HEK293T (cell line): Measurements from ENCODE around the gene RAD23A.

Experiments used
- CTCF ChIA-PET: fragments of 350-600 bp; formaldehyde crosslinking; extraction: SDS; loops from one replicate; lab custom pipeline; 2021; ENCODE audit warnings: antibody characterized with exemption, inconsistent platforms; lab: Yijun Ruan, JAX
- POLR2A ChIA-PET: fragments of 350-600 bp; formaldehyde crosslinking; extraction: SDS; loops from one replicate; lab custom pipeline; 2020; ENCODE audit warnings: antibody characterized with exemption, inconsistent platforms; lab: Yijun Ruan, JAX
- DNase-seq: peaks from one replicate; pipeline ENCODE4 v3.0.0; 2012; ENCODE audit warnings: mixed read lengths; ENCODE audit errors: extremely low spot score
- ARNT ChIP-seq: fragments of 450-650 bp; IDR thresholded peaks from 2 replicates; pipeline ENCODE4 v1.6.1; 2017; ENCODE audit warnings: mild to moderate bottlenecking
- BHLHE40 ChIP-seq: fragments of 450-650 bp; IDR thresholded peaks from 2 replicates; pipeline ENCODE4 v1.6.1; 2016; ENCODE audit warnings: mild to moderate bottlenecking, moderate library complexity, borderline replicate concordance
- CTBP1 ChIP-seq: fragments of 450-650 bp; IDR thresholded peaks from 2 replicates; pipeline ENCODE4 v1.6.1; 2016; ENCODE audit warnings: borderline replicate concordance
- ELF4 ChIP-seq: fragments of 450-650 bp; IDR thresholded peaks from 2 replicates; pipeline ENCODE4 v1.6.1; 2017; ENCODE audit warnings: antibody characterized with exemption
- FOXA1 ChIP-seq: fragments of 450-650 bp; IDR thresholded peaks from 2 replicates; pipeline ENCODE4 v1.6.1; 2016; ENCODE audit warnings: mild to moderate bottlenecking
- FOXK2 ChIP-seq: fragments of 450-650 bp; IDR thresholded peaks from 2 replicates; pipeline ENCODE4 v1.6.1; 2016; ENCODE audit warnings: mild to moderate bottlenecking
- FOXM1 ChIP-seq: fragments of 450-650 bp; IDR thresholded peaks from 2 replicates; pipeline ENCODE4 v1.6.1; 2017; ENCODE audit warnings: mild to moderate bottlenecking, borderline replicate concordance
- HDGF ChIP-seq: fragments of 450-650 bp; IDR thresholded peaks from 2 replicates; pipeline ENCODE4 v1.6.1; 2017; ENCODE audit warnings: antibody characterized with exemption, borderline replicate concordance
- L3MBTL2 ChIP-seq: fragments of 450-650 bp; conservative IDR thresholded peaks from 2 replicates; pipeline ENCODE4 v1.6.1; 2016; ENCODE audit warnings: mild to moderate bottlenecking
- LEF1 ChIP-seq: fragments of 450-650 bp; IDR thresholded peaks from 2 replicates; pipeline ENCODE4 v1.6.1; 2017; ENCODE audit warnings: mild to moderate bottlenecking, borderline replicate concordance
- NFRKB ChIP-seq: fragments of 450-650 bp; IDR thresholded peaks from 2 replicates; pipeline ENCODE4 v1.6.1; 2016; ENCODE audit warnings: mild to moderate bottlenecking, moderate library complexity
- SP1 ChIP-seq: fragments of 450-650 bp; IDR thresholded peaks from 2 replicates; pipeline ENCODE4 v1.6.1; 2017
- SUZ12 ChIP-seq: fragments of 450-650 bp; IDR thresholded peaks from 2 replicates; pipeline ENCODE4 v1.6.1; 2016; ENCODE audit warnings: mild to moderate bottlenecking
- TARDBP ChIP-seq: fragments of 450-650 bp; IDR thresholded peaks from 2 replicates; pipeline ENCODE4 v1.6.1; 2016
- ZNF384 ChIP-seq: fragments of 450-650 bp; IDR thresholded peaks from 2 replicates; pipeline ENCODE4 v1.6.1; 2016
- TF ChIP-seq, protein P1 (sequence below): fragments of 450-650 bp; IDR thresholded peaks from 2 replicates; pipeline ENCODE4 v1.6.1; 2016

Gene RAD23A

GRCh38 chr19:12940897-12941296 lies 4.8 kb upstream of the RAD23A start:
- TF ChIP-seq FOXK2 (no peak), FOXA1 (no peak), L3MBTL2 (no peak)
- POLR2A ChIA-PET, result no interaction called here

DNA sequence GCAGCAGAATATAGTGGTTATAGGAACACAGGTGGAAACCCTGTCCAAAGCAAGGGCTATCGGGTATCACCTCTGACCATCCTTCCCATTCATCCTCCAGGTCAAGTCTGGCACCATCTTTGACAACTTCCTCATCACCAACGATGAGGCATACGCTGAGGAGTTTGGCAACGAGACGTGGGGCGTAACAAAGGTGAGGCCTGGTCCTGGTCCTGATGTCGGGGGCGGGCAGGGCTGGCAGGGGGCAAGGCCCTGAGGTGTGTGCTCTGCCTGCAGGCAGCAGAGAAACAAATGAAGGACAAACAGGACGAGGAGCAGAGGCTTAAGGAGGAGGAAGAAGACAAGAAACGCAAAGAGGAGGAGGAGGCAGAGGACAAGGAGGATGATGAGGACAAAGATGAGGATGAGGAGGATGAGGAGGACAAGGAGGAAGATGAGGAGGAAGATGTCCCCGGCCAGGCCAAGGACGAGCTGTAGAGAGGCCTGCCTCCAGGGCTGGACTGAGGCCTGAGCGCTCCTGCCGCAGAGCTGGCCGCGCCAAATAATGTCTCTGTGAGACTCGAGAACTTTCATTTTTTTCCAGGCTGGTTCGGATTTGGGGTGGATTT lies 2.1 kb upstream of the RAD23A start:
- ChIA-PET POLR2A (interaction anchor here (1.1 kb wide), 1 partner anchor 11 kb away, joined by 4 read pairs; no protein-coding TSS in a partner anchor), CTCF (no interaction called here)
- no peak for DNase-seq
- TF ChIP-seq ZNF384, result no peak
- no peak for TF ChIP-seq ELF4
- no peak for TF ChIP-seq HDGF
- no peak for TF ChIP-seq TARDBP
- no peak for TF ChIP-seq SP1
- no peak for TF ChIP-seq NFRKB
- TF ChIP-seq FOXA1, result no peak
- TF ChIP-seq FOXM1, result no peak
- no peak for TF ChIP-seq CTBP1
- no peak for TF ChIP-seq LEF1
- no peak for TF ChIP-seq L3MBTL2
- no peak for TF ChIP-seq ARNT
- no peak for TF ChIP-seq SUZ12
- TF ChIP-seq, protein P1, sequence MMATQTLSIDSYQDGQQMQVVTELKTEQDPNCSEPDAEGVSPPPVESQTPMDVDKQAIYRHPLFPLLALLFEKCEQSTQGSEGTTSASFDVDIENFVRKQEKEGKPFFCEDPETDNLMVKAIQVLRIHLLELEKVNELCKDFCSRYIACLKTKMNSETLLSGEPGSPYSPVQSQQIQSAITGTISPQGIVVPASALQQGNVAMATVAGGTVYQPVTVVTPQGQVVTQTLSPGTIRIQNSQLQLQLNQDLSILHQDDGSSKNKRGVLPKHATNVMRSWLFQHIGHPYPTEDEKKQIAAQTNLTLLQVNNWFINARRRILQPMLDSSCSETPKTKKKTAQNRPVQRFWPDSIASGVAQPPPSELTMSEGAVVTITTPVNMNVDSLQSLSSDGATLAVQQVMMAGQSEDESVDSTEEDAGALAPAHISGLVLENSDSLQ, result no peak
- TF ChIP-seq BHLHE40, result no peak

More at GRCh38 chr19:12940897-12941296, 4.8 kb upstream of the RAD23A start:
- CTCF ChIA-PET, result no interaction called here
- DNase-seq, result no peak

- TF ChIP-seq, protein P1, result no peak
- no peak for TF ChIP-seq ELF4
- no peak for TF ChIP-seq NFRKB
- TF ChIP-seq CTBP1, result no peak
- TF ChIP-seq ZNF384, result no peak
- TF ChIP-seq FOXM1, result no peak
- no peak for TF ChIP-seq FOXK2
- TF ChIP-seq FOXA1, result no peak
- no peak for TF ChIP-seq SP1
- TF ChIP-seq LEF1, result no peak
- no peak for TF ChIP-seq SUZ12
- TF ChIP-seq ARNT, result no peak
- TF ChIP-seq BHLHE40, result no peak
- TF ChIP-seq L3MBTL2, result no peak
- no peak for DNase-seq
- CTCF ChIA-PET, result no interaction called here
- POLR2A ChIA-PET, result interaction anchor here (0.6 to 1.1 kb wide), 2 partner anchors 12 to 111 kb away, joined by 3 to 4 read pairs; no protein-coding TSS in a partner anchor
These were observed 1.5 kb upstream of the RAD23A start for GRCh38 chr19:12944104-12944674.

GRCh38 chr19:12946092-12946721 lies 545 bp downstream of the RAD23A start:
- TF ChIP-seq SUZ12 (no peak), HDGF (no peak), NFRKB (no peak), CTBP1 (no peak), BHLHE40 (no peak)
- POLR2A ChIA-PET, result interaction anchor here (0.6 to 1.5 kb wide), 14 partner anchors 8 to 230 kb away, joined by 3 to 13 read pairs (median 3); partner anchors contain the start of genes CALR, FARSA, GCDH and RTBDN
- CTCF ChIA-PET, result no interaction called here
- peak; percentile 71 for DNase-seq

DNA sequence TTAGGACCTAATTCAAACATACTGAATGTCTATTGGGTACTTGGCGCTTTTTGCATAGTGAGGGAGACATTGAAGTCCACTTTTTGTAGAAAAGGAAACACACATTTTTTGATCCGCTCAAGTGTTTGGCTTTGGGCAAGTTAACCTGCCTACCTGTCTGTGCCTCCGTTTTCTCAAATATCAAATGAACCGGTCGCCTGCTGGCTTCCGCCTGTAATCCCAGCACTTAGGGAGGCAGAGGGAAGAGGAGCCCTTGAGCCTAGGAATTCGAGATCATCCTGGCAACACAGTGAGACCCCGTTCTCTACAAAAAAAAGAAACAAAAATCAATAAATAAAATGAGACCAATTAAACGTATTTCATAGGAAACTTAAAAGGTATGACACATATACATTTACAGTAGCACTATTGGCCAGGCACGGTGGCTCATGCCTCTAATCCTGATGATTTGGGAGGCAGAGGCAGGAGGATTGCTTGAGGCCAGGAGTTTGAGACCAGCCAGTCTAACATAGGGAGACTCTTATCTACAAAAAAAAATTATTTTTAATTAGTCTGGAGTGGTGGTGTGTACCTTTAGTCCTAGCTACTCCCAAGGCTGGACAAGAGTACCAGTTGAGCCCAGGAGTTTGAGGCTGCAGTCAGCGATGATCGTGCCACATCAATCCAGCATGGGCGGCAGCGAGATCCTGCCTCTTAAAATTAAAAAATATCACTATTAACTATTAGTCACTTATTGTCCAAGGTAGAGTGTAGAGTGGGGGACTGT lies 1.3 kb downstream of the RAD23A start:
- no peak for TF ChIP-seq ELF4
- TF ChIP-seq LEF1, result no peak
- TF ChIP-seq ZNF384, result no peak
- TF ChIP-seq HDGF, result no peak
- TF ChIP-seq, protein P1, result no peak
- no peak for TF ChIP-seq CTBP1
- no peak for TF ChIP-seq L3MBTL2
- no peak for TF ChIP-seq NFRKB
- no peak for TF ChIP-seq FOXM1
- no peak for TF ChIP-seq ARNT
- TF ChIP-seq SP1, result no peak
- TF ChIP-seq TARDBP, result no peak
- TF ChIP-seq BHLHE40, result no peak
- no peak for TF ChIP-seq FOXK2
- TF ChIP-seq FOXA1, result no peak
- TF ChIP-seq SUZ12, result no peak
- POLR2A ChIA-PET, result interaction anchor here (0.6 to 1.5 kb wide), 12 partner anchors 9 to 229 kb away, joined by 3 to 13 read pairs (median 3); partner anchors contain the start of genes CALR, FARSA and RTBDN
- CTCF ChIA-PET, result no interaction called here
- no peak for DNase-seq
